ENCODE data around the gene ICE1.

GRCh38 chr5:5461012-5461411, 38.5 kb downstream of the ICE1 start:
- no peak for TF ChIP-seq CTCF (IDR thresholded peaks at IDR 0.05)
- no peak for TF ChIP-seq POLR2AphosphoS5 (IDR thresholded peaks at IDR 0.05)
